MM.1S (cell line): Measurements from ENCODE around the gene ABCA1.

Source experiments
- EZH2 ChIP-seq: fragments of 300-600 bp; sonication (generic); optimal IDR thresholded peaks from 2 replicates; pipeline ENCODE3; 2017; ENCODE audit warnings: low read depth, mild to moderate bottlenecking, antibody characterized with exemption, low read length, mixed read lengths
- EZH2phosphoT487 ChIP-seq: fragments of 300-600 bp; sonication (generic); IDR thresholded peaks from 2 replicates; pipeline ENCODE4 v1.6.1; 2018; ENCODE audit warnings: antibody characterized with exemption, low read length
- TF ChIP-seq, protein P1 (sequence below): fragments of 300-600 bp; sonication (generic); IDR thresholded peaks from 2 replicates; pipeline ENCODE4 v1.5.1; 2016; ENCODE audit warnings: antibody characterized with exemption, low read length, mixed read lengths

DNA sequence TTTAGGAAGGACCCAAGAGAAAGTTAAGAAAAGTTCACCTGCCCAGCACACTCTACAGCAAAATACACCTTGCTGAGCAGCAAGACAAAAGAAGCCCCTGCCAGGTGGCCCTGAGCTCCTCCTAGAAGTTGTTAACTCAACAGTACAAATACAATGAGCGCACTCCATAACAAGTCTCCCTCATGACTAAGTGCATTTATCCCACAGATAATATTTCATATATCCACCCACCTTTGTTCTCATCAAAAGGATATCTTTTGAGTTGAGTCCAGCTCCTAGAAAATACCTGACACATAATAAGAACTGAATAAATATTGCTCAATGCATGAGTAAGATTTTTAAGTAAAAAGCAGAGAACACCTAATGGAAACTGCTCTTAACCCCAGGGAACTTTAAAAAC lies 73.3 kb downstream of the ABCA1 start:
- TF ChIP-seq, protein P1, sequence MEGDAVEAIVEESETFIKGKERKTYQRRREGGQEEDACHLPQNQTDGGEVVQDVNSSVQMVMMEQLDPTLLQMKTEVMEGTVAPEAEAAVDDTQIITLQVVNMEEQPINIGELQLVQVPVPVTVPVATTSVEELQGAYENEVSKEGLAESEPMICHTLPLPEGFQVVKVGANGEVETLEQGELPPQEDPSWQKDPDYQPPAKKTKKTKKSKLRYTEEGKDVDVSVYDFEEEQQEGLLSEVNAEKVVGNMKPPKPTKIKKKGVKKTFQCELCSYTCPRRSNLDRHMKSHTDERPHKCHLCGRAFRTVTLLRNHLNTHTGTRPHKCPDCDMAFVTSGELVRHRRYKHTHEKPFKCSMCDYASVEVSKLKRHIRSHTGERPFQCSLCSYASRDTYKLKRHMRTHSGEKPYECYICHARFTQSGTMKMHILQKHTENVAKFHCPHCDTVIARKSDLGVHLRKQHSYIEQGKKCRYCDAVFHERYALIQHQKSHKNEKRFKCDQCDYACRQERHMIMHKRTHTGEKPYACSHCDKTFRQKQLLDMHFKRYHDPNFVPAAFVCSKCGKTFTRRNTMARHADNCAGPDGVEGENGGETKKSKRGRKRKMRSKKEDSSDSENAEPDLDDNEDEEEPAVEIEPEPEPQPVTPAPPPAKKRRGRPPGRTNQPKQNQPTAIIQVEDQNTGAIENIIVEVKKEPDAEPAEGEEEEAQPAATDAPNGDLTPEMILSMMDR, result no peak
- TF ChIP-seq EZH2phosphoT487, result no peak
- TF ChIP-seq EZH2, result no peak
